ENCODE data around the gene RPL9. TPM values are rescaled to one million over a fixed set of nuclear protein-coding genes. Genes with fewer than 3 reads are reported as not detected.
"Not testable (repeated sequence)": the region's sequence is repeated elsewhere in the genome, so short reads cannot be mapped to it uniquely, and the experiment has no call there.

The RPL9 gene
- total and polyA plus RNA-seq, 2 donors from 2014 or later = 1,087 to 2,403 TPM

DNA sequence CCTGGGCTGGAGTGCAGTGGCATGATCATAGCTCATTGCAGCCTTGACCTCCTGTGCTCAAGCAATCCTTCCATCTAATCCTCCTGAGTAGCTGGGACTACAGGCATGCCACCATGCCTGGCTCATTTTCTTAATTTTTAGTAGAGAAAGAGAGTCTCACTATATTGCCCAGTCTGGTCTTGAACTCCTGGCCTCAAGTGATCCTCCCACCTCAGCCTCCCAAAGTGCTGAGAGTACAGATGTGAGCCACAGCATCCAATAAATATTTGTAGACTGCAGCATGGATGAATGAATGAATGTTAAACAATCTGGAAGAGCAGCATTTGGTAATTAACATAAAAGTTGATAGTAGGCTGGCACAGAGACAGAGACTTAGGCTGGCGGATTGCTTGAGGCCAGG lies 32.0 kb downstream of the RPL9 start:
- Histone ChIP-seq H3K9me3 (ENCODE audit: control insufficient read depth in 2 of 3, insufficient read depth in 1 of 3, low read length in 3 of 3) (no peaks in the 10 kb centered on the region), H3K4me3 (ENCODE audit: low read length in 3 of 3) (no peak overlapping the region), H3K4me1 (ENCODE audit: control insufficient read depth in 2 of 3, insufficient read depth in 2 of 3, low read depth in 1 of 3, low read length in 3 of 3) (peaks cover 0 to 8% (median 3%) of the 10 kb centered on the region in 3 donors), H3K27me3 (ENCODE audit: control insufficient read depth, insufficient read depth, low read length) (no peaks in the 10 kb centered on the region), H3K36me3 (ENCODE audit: control insufficient read depth in 2 of 3, insufficient read depth in 3 of 3, low read length in 3 of 3) (no peaks in the 10 kb centered on the region), H3K27ac (ENCODE audit: low read depth in 2 of 2, low read length in 2 of 2) (no peak overlapping the region), H3K9ac (ENCODE audit: low read length in 3 of 3) (no peak overlapping the region)
- no peak for FAIRE-seq
- DNase-seq = no peak
- TF ChIP-seq, protein P1, sequence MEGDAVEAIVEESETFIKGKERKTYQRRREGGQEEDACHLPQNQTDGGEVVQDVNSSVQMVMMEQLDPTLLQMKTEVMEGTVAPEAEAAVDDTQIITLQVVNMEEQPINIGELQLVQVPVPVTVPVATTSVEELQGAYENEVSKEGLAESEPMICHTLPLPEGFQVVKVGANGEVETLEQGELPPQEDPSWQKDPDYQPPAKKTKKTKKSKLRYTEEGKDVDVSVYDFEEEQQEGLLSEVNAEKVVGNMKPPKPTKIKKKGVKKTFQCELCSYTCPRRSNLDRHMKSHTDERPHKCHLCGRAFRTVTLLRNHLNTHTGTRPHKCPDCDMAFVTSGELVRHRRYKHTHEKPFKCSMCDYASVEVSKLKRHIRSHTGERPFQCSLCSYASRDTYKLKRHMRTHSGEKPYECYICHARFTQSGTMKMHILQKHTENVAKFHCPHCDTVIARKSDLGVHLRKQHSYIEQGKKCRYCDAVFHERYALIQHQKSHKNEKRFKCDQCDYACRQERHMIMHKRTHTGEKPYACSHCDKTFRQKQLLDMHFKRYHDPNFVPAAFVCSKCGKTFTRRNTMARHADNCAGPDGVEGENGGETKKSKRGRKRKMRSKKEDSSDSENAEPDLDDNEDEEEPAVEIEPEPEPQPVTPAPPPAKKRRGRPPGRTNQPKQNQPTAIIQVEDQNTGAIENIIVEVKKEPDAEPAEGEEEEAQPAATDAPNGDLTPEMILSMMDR (IDR thresholded peaks at IDR 0.05; ENCODE audit: borderline replicate concordance, extremely low read depth, insufficient read depth) = no peak
- intact Hi-C loops (cut with DNase I) = no loop called here

DNA sequence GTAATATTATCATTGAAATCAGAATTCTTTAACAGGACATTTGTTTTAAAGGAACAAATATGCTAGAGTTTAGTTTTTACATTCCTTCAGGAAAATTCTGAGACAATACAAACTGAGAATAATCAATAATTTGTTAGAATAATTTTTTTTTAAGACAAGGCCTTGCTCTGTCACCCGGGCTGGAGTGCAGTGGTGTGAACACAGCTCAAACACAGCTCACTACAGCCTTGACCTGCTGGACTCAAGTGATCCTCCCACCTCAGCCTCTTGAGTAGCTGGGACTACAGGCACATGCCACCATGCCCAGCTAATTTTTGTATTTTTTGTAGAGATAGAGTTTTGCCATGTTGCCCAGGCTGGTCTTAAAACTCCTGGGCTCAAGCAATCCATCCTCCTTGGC lies 33.4 kb downstream of the RPL9 start:
- DNase-seq; H3K4me1 ChIP-seq (ENCODE audit: control insufficient read depth in 2 of 3, insufficient read depth in 2 of 3, low read depth in 1 of 3, low read length in 3 of 3); H3K27me3 ChIP-seq (ENCODE audit: control insufficient read depth, insufficient read depth, low read length): not testable (repeated sequence)

DNA sequence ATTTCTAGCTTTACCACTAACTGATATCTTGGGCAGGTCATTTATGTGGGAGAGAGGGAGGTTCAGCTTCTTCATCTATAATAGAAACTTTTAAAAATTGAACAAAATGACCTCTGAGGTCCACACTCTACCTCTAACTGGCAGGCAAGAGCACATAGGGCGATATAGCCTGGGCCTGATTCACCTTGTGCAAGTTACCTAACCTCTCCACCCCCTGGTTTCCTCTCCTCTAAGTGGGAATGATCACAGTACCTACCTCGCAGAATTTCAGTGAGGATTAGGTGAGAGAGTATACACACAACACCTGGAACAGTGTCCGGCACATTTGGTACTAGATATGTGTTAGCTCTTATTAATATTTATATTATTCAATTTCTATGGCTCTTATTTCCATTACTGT lies 36.5 kb downstream of the RPL9 start:
- DNase-seq (no peak), FAIRE-seq (no peak)
- H3K9ac ChIP-seq (ENCODE audit: low read length in 3 of 3) = no peak overlapping the region
- H3K27me3 ChIP-seq (ENCODE audit: control insufficient read depth, insufficient read depth, low read length) = no peaks in the 10 kb centered on the region
- H3K4me3 ChIP-seq (ENCODE audit: low read length in 3 of 3) = no peak overlapping the region
- H3K36me3 ChIP-seq (ENCODE audit: control insufficient read depth in 2 of 3, insufficient read depth in 3 of 3, low read length in 3 of 3) = no peaks in the 10 kb centered on the region
- H3K9me3 ChIP-seq (ENCODE audit: control insufficient read depth in 2 of 3, insufficient read depth in 1 of 3, low read length in 3 of 3) = no peaks in the 10 kb centered on the region
- no peak overlapping the region for H3K27ac ChIP-seq (ENCODE audit: low read depth in 2 of 2, low read length in 2 of 2)
- H3K4me1 ChIP-seq (ENCODE audit: control insufficient read depth in 2 of 3, insufficient read depth in 2 of 3, low read depth in 1 of 3, low read length in 3 of 3) = no peaks in the 10 kb centered on the region
- intact Hi-C loops (cut with DNase I) = no loop called here
- TF ChIP-seq, protein P1 (IDR thresholded peaks at IDR 0.05; ENCODE audit: borderline replicate concordance, extremely low read depth, insufficient read depth) = no peak

More for the DNA sequence above, 33.4 kb downstream of the RPL9 start:
- H3K9ac ChIP-seq (ENCODE audit: low read length in 3 of 3); intact Hi-C loops (cut with DNase I); H3K9me3 ChIP-seq (ENCODE audit: control insufficient read depth in 2 of 3, insufficient read depth in 1 of 3, low read length in 3 of 3); H3K27ac ChIP-seq (ENCODE audit: low read depth in 2 of 2, low read length in 2 of 2); H3K36me3 ChIP-seq (ENCODE audit: control insufficient read depth in 2 of 3, insufficient read depth in 3 of 3, low read length in 3 of 3); FAIRE-seq; H3K4me3 ChIP-seq (ENCODE audit: low read length in 3 of 3): not testable (repeated sequence)

DNA sequence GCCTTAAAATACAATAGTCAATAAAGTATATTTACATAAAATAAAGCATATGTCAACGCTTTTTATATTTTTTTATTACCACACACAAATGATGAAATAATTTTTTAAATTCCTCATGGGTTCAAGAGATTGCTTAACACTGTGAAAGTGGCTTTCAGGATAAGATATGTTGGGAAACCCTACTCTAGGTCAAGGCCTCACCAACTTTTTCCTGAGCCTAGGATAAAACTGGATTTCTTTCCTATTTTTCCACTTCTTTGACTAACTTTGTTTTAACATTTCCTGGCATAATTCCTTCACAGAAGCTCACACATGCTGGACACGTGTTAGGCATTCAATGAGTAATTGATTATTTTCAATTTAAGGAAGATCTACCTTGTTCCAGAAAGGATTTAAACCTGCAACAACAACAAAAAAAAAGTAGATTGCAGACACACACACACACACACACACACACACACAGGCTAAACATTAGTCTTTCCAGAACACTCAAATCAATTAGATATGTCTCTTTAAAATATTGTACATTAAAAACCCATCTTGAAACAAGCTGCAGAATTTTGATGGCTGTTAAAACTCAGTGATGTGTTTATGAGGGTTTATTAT lies 42.9 kb downstream of the RPL9 start:
- intact Hi-C loops (cut with DNase I) = no loop called here
- H3K4me1 ChIP-seq (ENCODE audit: control insufficient read depth in 2 of 3, insufficient read depth in 2 of 3, low read depth in 1 of 3, low read length in 3 of 3) = no peaks in the 10 kb centered on the region
- no peak overlapping the region for H3K4me3 ChIP-seq (ENCODE audit: low read length in 3 of 3)
- H3K27ac ChIP-seq (ENCODE audit: low read depth in 2 of 2, low read length in 2 of 2) = no peak overlapping the region
- TF ChIP-seq, protein P1 (IDR thresholded peaks at IDR 0.05; ENCODE audit: borderline replicate concordance, extremely low read depth, insufficient read depth) = no peak
- H3K9me3 ChIP-seq (ENCODE audit: control insufficient read depth in 2 of 3, insufficient read depth in 1 of 3, low read length in 3 of 3) = no peaks in the 10 kb centered on the region
- H3K27me3 ChIP-seq (ENCODE audit: control insufficient read depth, insufficient read depth, low read length) = no peaks in the 10 kb centered on the region
- no peak for DNase-seq
- no peak for FAIRE-seq
- no peak overlapping the region for H3K9ac ChIP-seq (ENCODE audit: low read length in 3 of 3)
- no peaks in the 10 kb centered on the region for H3K36me3 ChIP-seq (ENCODE audit: control insufficient read depth in 2 of 3, insufficient read depth in 3 of 3, low read length in 3 of 3)

DNA sequence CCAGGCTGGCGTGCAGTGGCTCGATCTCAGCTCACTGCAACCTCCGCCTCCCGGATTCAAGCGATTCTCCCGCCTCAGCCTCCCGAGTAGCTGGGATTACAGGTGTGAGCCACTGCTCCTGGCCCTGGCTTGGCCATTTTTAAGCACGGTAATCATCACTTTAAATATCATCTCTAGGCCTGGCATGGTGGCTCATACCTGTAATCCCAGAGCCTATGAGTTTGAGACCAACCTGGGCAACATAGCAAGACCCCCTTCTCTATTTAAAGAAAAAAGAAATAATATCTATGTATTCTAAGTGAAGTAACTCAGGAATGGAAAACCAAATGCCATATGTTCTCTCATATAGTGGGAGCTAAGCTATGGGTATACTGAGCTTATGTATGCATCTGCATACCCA lies 47.2 kb downstream of the RPL9 start:
- intact Hi-C loops (cut with DNase I) = not testable (repeated sequence)

More for the DNA sequence above, 47.2 kb downstream of the RPL9 start:
- not testable (repeated sequence) for FAIRE-seq; H3K9me3 ChIP-seq (ENCODE audit: control insufficient read depth in 2 of 3, insufficient read depth in 1 of 3, low read length in 3 of 3); H3K9ac ChIP-seq (ENCODE audit: low read length in 3 of 3); H3K36me3 ChIP-seq (ENCODE audit: control insufficient read depth in 2 of 3, insufficient read depth in 3 of 3, low read length in 3 of 3); H3K4me1 ChIP-seq (ENCODE audit: control insufficient read depth in 2 of 3, insufficient read depth in 2 of 3, low read depth in 1 of 3, low read length in 3 of 3); H3K4me3 ChIP-seq (ENCODE audit: low read length in 3 of 3); DNase-seq; H3K27me3 ChIP-seq (ENCODE audit: control insufficient read depth, insufficient read depth, low read length); H3K27ac ChIP-seq (ENCODE audit: low read depth in 2 of 2, low read length in 2 of 2)

Data from kidney (tissue), 14 donors.